GM23248 (cell line): Measurements from ENCODE around the gene FLT1. TPM values are rescaled to one million over a fixed set of nuclear protein-coding genes. Genes with fewer than 3 reads are reported as not detected.

Experiments
- DNase-seq: peaks from one replicate; pipeline ENCODE4 v3.0.0-alpha.2; 2015
- H2AFZ ChIP-seq: fragments of 200-600 bp; sonication (generic); 2 replicates; pipeline ENCODE4 v1.6.1; 2016; ENCODE audit warnings: antibody characterized with exemption
- H3F3A ChIP-seq: fragments of 200-600 bp; sonication (generic); 2 replicates; pipeline ENCODE4 v1.6.1; 2016; ENCODE audit warnings: mild to moderate bottlenecking, antibody characterized with exemption, mixed run types; ENCODE audit not compliant: insufficient read depth
- H3K27ac ChIP-seq: fragments of 200-600 bp; sonication (generic); 2 replicates; pipeline ENCODE4 v1.5.1; 2016; ENCODE audit warnings: mild to moderate bottlenecking
- H3K27me3 ChIP-seq: fragments of 200-600 bp; sonication (generic); replicated peaks from 2 replicates; pipeline ENCODE4 v1.6.1; 2016; ENCODE audit warnings: mild to moderate bottlenecking; ENCODE audit not compliant: insufficient read depth
- H3K36me3 ChIP-seq: fragments of 200-600 bp; sonication (generic); 2 replicates; pipeline ENCODE4 v1.6.1; 2016; ENCODE audit warnings: low read depth, mild to moderate bottlenecking
- H3K4me1 ChIP-seq: fragments of 200-600 bp; sonication (generic); 2 replicates; pipeline ENCODE4 v1.6.1; 2016; ENCODE audit warnings: mild to moderate bottlenecking; ENCODE audit not compliant: insufficient read depth
- H3K4me2 ChIP-seq: fragments of 200-600 bp; sonication (generic); one replicate; pipeline ENCODE4 v1.6.1; 2016; ENCODE audit warnings: mild to moderate bottlenecking; ENCODE audit not compliant: unreplicated experiment
- H3K4me3 ChIP-seq: fragments of 200-600 bp; sonication (generic); 2 replicates; pipeline ENCODE4 v1.5.1; 2016; ENCODE audit warnings: mild to moderate bottlenecking
- H3K79me2 ChIP-seq: fragments of 200-600 bp; sonication (generic); 2 replicates; pipeline ENCODE4 v1.6.1; 2016; ENCODE audit warnings: mild to moderate bottlenecking; ENCODE audit not compliant: insufficient read depth
- H3K9ac ChIP-seq: fragments of 200-600 bp; sonication (generic); 2 replicates; pipeline ENCODE4 v1.6.1; 2016; ENCODE audit warnings: mild to moderate bottlenecking
- H3K9me2 ChIP-seq: fragments of 200-600 bp; sonication (generic); 2 replicates; pipeline ENCODE4 v1.6.1; 2016; ENCODE audit warnings: mixed run types, mild to moderate bottlenecking, moderate library complexity; ENCODE audit not compliant: insufficient read depth
- H3K9me3 ChIP-seq: fragments of 200-600 bp; sonication (generic); one replicate; pipeline ENCODE4 v1.6.1; 2017; ENCODE audit warnings: low read depth
- H4K20me1 ChIP-seq: fragments of 200-600 bp; sonication (generic); 2 replicates; pipeline ENCODE4 v1.6.0; 2016; ENCODE audit not compliant: insufficient read depth
- EZH2 ChIP-seq: fragments of 200-600 bp; sonication (generic); IDR thresholded peaks from 2 replicates; pipeline ENCODE4 v1.6.1; 2018; ENCODE audit warnings: antibody characterized with exemption, mild to moderate bottlenecking; ENCODE audit not compliant: insufficient read depth, poor library complexity, severe bottlenecking
- EZH2phosphoT487 ChIP-seq: fragments of 200-600 bp; sonication (generic); IDR thresholded peaks from 2 replicates; pipeline ENCODE4 v1.6.1; 2018; ENCODE audit warnings: antibody characterized with exemption, moderate library complexity, mild to moderate bottlenecking, low read depth; ENCODE audit not compliant: insufficient read depth
- WGBS, 2 experiments: methylation state at CpG; one replicate each; pipeline ENCODE4 v1.1.6; 2015 to 2017; ENCODE audit warnings: low lambda C conversion rate in 2 of 2, low coverage in 1 of 2; ENCODE audit errors: missing lambda C conversion rate in 2 of 2; 5-methylcytosine and 5-hydroxymethylcytosine counted together
- in situ Hi-C: fragments of 300-500 bp; cut with MboI; formaldehyde crosslinking; loops from 2 replicates; pipeline ENCODE4 v1.15.0; 2020
- polyA plus RNA-seq: library from polyadenylated mRNA; unstranded; fragments of >200 nt; fragmentation: Nextera tagmentation; extraction: Ambion mirVana; gene quantifications from 2 replicates; pipeline ENCODE4 v1.2.1, GENCODE V29; 2016
- total RNA-seq: library from RNA; depleted of rRNA; stranded (reverse); fragments of >200 nt; shearing (Covaris generic); gene quantifications from 2 replicates; pipeline ENCODE4 v1.2.3, GENCODE V29; 2014

Gene FLT1
- total and polyA plus RNA-seq, 2 experiments from 2014 or later: 12.9 to 18.6 TPM

DNA sequence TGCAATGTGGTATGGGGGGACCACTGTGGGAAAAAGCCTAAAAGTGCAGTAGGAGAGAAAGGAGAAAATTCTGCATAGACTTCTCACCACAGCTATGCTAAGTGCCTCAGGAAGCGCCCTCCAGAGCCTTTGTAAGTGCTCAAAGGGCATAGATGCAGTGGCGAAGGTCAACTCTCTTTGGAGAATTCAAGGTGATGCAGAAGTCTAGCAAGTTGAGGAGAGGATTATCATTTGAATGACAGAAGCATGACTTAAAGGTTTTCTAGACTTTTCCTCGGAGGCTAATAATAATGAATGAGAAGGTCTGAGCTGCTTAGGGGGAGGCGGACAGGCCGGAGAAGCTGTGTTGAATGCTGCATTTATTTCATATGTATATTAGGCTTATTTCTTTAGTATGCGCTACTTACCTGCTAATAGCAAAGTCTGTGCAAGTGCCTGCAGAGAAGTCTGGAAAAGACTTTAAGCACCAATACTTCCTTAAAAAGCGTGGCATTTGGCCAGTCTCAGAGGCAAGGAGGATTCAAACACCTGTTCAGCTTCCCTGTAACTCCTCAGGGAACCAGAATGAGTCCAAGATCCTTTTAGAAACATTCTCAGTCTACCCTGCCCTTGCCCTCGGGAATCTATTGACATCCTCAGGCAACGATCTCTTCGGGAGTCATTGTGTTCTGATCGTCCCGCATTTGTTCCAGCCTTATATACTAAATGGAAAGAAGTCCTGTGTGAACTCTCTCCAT is 56.2 kb downstream of the FLT1 start:
- no peaks in the 10 kb centered on the region for H3K36me3 ChIP-seq
- DNase-seq: no peak
- H3K4me3 ChIP-seq: no peak overlapping the region
- no peaks in the 10 kb centered on the region for H3K4me1 ChIP-seq
- no peaks in the 10 kb centered on the region for H3K79me2 ChIP-seq
- no peak overlapping the region for H2AFZ ChIP-seq
- H3F3A ChIP-seq: no peaks in the 10 kb centered on the region
- no peaks in the 10 kb centered on the region for H4K20me1 ChIP-seq
- TF ChIP-seq EZH2 (no peak), EZH2phosphoT487 (no peak)
- in situ Hi-C loops: no loop called here
- H3K9me3 ChIP-seq: no peaks in the 10 kb centered on the region
- no peaks in the 10 kb centered on the region for H3K27me3 ChIP-seq
- H3K9ac ChIP-seq: no peak overlapping the region
- H3K9me2 ChIP-seq: no peaks in the 10 kb centered on the region
- no peak overlapping the region for H3K4me2 ChIP-seq
- WGBS, 2 experiments: 77 to 85% methylated on average over 12 of the region's 12 CpGs
- no peak overlapping the region for H3K27ac ChIP-seq

DNA sequence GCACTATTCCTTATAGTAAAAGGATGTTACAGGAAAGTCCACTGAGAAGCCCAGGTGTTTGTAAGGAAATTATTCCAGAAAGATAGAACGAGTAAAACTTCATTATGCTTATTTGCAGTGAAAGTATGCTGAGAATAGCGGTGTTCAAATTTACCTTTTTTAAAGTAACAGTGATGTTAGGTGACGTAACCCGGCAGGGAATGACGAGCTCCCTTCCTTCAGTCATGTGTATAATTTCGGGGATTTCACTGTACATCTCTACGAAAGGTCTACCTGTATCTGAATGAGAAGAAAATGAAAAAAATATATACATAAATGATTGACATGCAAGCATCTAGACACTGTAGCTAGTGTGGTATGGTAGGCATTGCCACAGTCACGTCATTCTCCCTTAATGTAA is 56.9 kb downstream of the FLT1 start:
- TF ChIP-seq EZH2phosphoT487 (no peak), EZH2 (no peak)
- H3K36me3 ChIP-seq: no peaks in the 10 kb centered on the region
- H2AFZ ChIP-seq: no peak overlapping the region
- H3K79me2 ChIP-seq: no peaks in the 10 kb centered on the region
- no peak overlapping the region for H3K4me3 ChIP-seq
- H3K9me2 ChIP-seq: no peaks in the 10 kb centered on the region
- WGBS, 2 experiments: 92 to 93% methylated on average over 8 of the region's 8 CpGs
- no peak overlapping the region for H3K27ac ChIP-seq
- H3K9ac ChIP-seq: no peak overlapping the region
- H3K27me3 ChIP-seq: no peaks in the 10 kb centered on the region
- H4K20me1 ChIP-seq: no peaks in the 10 kb centered on the region
- no peaks in the 10 kb centered on the region for H3K9me3 ChIP-seq
- in situ Hi-C loops: no loop called here
- H3K4me2 ChIP-seq: no peak overlapping the region
- no peaks in the 10 kb centered on the region for H3F3A ChIP-seq
- no peaks in the 10 kb centered on the region for H3K4me1 ChIP-seq
- DNase-seq: no peak

DNA sequence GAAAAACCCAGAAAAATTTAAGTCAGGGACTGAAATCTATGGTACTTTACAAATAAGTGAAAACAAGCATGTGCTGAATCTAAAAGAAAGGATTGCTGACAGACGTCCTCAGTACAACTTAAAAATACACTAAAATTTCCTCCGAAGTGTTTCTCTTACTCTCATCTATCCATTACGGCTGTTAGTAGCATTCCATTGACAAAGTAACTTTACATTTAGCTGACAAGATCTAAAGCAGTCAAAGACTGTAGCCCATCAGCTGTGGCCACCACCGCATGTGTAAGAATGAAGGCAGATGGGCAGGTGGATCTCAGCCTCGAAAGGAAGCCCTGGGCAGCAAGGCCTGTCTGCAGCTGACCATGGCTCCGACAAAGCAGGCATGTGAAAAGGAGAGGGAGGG is 59.0 kb downstream of the FLT1 start:
- Histone ChIP-seq H3K36me3 (no peaks in the 10 kb centered on the region), H3K4me2 (no peak overlapping the region), H3K9ac (no peak overlapping the region), H3K4me3 (no peak overlapping the region), H2AFZ (no peak overlapping the region), H3K9me2 (no peaks in the 10 kb centered on the region), H3K9me3 (no peaks in the 10 kb centered on the region), H4K20me1 (no peaks in the 10 kb centered on the region), H3K79me2 (no peaks in the 10 kb centered on the region), H3K4me1 (no peaks in the 10 kb centered on the region), H3K27me3 (no peaks in the 10 kb centered on the region), H3F3A (no peaks in the 10 kb centered on the region), H3K27ac (no peak overlapping the region)
- in situ Hi-C loops: no loop called here
- TF ChIP-seq EZH2phosphoT487 (no peak), EZH2 (no peak)
- DNase-seq: no peak
- WGBS, 2 experiments: 84 to 86% methylated on average over 6 of the region's 6 CpGs

DNA sequence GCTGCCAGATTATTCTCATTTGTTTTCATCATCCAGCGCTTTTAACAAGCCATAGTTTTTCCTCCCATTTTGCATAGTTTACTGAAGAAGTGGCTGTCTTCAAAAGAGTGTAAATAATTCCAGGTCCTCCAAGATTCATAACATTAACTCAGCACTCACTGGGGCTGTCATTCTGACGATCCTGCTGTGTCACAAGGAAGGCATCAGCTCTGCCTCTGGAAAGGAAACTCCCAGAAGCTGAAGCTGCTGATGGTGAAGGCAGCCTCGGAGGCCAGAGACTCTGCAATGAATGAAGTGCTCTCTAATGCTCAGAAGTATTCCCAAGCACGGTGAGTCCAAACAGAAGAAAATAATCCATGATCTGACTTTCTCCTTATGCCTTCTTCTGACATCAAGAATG is 60.0 kb downstream of the FLT1 start:
- Histone ChIP-seq H3K27me3 (no peaks in the 10 kb centered on the region), H3K9me2 (no peaks in the 10 kb centered on the region), H3K4me3 (no peak overlapping the region), H3K9ac (no peak overlapping the region), H3K27ac (no peak overlapping the region), H3K4me1 (no peaks in the 10 kb centered on the region), H3K4me2 (peak overlapping the region; percentile 29), H3K9me3 (no peaks in the 10 kb centered on the region), H3K79me2 (no peaks in the 10 kb centered on the region), H3F3A (no peaks in the 10 kb centered on the region), H2AFZ (peak overlapping the region; percentile 43), H3K36me3 (no peaks in the 10 kb centered on the region), H4K20me1 (no peaks in the 10 kb centered on the region)
- in situ Hi-C loops: no loop called here
- TF ChIP-seq EZH2phosphoT487 (no peak), EZH2 (no peak)
- peak; percentile 53 for DNase-seq
- WGBS, 2 experiments: 8 to 10% methylated on average over 4 of the region's 4 CpGs
